HG03060 (cell line): ENCODE results near the gene SLC25A25.
"Not testable (repeated sequence)": the region's sequence is repeated elsewhere in the genome, so short reads cannot be mapped to it uniquely, and the experiment has no call there.

Experiments used
- ATAC-seq: cut with Tn5 transposase; IDR thresholded peaks from one replicate; pipeline ENCODE4 v1.9.1; 2021; ENCODE audit warnings: low read depth, moderate number of reproducible peaks; ENCODE audit not compliant: unreplicated experiment

SLC25A25 gene

DNA sequence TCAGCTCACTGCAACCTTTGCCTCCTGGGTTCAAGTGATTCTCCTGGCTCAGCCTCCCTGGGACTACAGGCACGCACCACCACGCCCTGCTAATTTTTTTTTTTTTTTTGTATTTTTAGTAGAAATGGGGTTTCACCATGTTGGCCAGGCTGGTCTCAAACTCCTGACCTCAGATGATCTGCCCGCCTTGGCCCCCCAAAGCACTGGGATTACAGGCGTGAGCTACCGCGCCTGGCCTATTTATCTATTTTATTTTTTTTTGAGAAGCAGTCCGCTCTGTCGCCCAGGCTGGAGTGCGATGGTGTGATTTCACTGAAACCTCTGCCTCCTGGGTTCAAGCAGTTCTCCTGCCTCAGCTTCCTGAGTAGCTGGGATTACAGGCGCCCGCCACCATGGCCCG lies 3.4 kb downstream of the SLC25A25 start:
- not testable (repeated sequence) for ATAC-seq

DNA sequence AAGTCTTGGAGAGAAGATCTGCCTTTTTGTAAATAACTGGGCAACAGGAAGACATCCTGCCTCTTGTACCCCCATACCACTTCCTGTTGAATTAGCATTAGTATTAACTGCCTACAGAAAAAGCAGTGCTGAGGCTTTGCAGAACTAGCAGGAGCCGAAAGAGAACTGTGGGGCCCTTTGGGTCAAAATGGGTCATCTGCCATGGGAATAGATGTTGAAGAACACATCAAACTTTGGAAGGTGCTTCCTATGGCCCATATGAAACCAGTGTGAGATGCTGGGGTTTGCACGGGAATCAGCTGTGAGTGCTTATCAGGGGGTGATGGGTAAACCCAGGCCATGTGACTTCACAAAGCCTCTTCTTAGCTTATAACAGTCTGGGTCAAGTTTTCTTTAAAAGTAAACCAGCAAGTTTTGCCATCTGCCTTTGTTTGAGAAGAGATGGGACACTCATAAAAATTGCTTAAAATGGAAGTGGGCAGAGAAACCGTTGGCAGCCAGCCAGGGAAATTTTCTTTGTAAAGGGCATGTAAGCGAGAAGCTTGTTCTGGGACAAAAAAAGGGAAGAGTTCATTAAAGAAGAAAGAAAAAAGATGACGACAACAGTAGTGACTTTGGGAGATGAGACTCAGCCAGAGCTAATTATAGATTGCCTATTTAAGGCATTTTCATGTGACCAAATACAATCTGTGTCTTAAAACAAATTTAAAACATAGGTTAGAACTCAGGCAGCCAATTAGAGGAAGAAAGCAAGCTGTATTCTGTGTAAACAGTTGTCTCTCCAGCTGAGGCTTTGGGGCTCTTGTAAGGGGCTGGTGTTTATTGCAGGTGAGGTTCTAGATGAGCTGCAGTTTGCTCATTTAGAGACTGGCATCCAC lies 4.4 kb downstream of the SLC25A25 start:
- ATAC-seq, result no peak

DNA sequence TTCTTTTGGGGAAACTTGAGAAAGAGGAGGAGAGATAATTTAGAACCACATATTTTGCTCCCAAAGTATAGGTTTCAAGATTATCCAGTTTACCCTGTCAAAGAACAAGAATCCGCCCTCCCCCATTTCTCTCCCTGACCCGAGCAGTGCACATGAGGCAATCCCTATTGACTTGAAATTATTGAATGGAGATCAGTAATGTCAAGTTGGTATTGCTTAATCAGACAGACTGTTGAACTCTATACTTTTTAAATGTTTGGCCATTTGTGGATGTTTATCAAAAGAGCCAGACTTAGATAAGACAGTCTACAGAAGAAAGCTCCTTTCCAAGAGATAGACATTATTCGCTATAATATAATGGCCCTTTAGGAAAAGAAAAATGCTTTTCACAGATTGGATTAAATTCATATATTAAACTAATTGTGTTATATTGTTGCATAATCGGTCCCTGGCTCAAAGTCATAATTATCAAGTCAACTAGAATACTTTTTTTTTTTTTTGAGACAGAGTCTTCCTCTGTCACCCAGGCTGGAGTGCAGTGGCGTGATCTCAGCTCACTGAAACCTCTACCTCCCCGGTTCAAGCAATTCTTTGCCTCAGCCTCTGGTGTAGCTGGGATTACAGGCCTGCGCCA lies 5.3 kb downstream of the SLC25A25 start:
- no peak for ATAC-seq

DNA sequence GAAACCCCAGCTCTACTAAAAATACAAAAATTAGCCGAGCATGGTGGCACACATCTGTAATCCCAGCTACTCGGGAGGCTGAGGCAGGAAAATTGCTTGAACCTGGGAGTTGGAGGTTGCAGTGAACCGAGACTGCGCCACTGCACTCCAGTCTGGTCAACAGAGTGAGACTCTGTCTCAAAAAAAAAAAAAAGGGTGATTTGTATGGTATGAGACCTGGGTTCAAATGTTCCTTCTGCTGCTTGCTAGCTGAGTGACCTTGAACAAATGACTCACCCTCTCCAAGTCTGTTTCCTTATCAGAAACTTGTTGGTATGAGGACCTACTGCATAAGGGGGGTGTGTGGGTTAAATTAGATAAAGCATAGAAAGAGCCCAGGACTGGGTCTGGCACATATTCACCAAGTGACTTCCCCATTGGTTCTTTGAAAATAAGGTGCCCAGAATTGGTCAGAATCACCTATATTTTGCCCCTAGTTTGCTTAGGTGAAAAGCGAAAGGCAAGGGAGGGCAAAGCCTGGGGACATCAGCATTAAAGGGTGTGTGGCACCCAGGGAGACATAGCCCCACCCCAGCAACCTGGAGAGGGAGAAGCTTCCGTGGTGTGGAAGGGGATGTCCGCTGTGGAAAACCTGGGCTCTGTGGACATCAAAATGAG lies 9.9 kb downstream of the SLC25A25 start:
- no peak for ATAC-seq

DNA sequence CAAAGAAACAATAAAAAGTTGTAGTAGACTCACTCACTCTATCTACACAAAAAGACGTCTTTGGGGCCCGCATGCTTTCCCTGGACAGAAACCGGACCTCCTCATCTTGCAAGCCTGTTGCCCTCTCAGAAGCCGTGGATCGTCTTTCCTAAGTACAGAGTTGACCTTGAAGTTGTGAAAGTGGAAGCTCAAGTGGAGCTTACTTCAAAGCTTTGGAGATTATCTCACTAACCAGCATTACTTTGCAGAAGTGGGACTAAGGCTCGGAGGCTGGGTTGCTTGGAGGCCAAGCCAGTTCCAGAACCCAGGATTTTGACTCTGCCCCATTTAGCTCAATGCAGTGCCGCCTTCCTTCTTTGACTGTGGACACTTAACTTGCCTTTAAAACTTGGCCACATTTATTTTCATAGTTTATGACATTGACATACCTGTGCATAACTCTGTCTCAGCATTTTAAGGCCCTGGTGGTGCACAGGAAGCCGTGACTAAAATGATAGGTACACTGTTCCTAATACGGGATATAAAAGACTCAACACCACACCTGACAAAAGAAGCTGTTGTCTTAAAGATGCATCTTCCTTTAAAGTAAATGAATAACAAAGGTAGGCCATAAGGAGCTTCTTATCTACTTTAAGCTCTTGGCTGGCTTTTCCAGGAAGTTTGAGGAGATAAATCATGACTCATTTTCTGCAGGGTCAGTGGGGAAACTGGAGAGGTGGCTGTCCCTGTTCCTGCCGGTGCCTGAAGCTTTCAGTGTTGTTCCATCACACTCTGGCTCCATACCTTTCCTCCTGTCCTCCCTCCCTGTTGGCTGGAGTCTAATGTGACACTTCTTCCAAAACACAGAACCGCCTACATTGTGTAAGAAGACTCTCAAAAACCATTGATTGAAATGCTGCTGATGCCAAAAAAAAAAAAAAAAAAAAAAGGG lies 10.7 kb downstream of the SLC25A25 start:
- no peak for ATAC-seq

DNA sequence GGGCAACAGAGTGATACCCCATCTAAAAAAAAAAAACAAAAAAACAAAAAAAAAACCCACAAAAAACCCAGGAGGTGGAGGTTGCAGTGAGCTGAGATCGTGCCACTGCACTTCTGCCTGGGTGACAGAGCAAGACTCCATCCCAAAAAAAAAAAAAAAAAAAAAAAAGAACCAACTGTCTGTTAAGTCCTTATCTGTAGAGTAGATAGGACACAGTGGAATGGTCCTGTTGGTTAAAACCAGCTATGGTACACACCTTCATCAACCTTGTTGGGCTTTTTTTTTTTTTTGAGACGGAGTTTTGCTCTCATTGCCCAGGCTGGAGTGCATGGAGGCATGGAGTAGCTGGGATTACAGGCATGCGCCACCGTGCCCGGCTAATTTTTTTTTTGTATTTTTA lies 12.2 kb downstream of the SLC25A25 start:
- no peak for ATAC-seq

DNA sequence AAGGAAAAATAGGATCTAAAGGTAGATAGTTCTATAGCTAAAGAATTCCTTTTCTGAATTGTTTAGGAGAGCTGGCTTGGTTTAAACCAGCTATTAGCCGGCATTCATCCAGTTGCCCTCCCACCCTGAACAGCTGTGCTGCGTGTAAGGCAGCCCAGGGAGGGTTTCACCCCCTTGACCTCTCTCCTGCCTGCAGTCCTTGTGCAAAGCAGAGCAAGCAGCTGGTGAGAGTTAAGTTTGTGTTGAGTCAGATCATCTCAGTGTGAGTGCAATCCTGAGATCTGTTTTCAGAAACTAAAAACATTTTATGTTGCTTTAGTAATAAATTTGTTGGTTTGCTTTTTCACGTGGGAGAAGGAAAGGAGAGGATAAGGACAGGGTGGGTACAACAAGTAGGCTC lies 13.0 kb downstream of the SLC25A25 start:
- ATAC-seq, result no peak

DNA sequence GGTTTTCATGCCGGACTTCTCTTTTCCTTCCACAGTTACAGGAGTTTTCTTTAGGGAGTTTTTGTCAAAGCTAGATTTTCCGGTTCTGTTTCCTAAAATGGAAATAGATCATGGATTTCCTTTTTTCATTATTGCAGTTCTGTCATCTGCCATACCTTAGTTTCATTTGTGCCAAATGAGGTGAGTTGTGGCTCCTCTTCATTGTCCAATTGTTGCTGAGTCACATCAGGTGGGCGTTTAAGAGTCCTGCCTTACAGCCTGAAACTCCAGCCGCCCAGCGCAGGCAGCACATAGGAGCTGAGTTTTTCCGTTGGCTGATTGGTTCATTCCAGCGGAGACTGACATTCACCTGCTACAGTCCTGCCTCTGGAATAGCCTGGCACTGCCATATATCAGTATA lies 14.1 kb downstream of the SLC25A25 start:
- no peak for ATAC-seq

DNA sequence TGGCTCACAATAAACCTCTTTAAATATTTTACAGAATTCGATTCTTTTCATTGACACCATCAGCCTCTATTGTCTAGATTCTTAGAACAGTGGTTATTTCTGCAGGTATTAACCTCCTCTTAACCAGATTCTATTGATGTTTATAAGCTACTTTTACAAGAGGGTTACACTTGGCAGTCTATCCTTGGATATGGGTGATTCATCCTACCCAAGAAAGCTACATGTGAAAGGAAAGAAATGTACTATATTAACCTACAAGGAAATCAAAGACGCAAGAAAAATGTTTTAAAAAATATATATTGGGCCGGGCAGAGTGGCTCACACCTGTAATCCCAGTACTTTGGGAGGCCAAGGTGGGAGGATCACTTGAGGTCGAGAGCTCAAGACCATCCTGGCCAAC lies 16.7 kb downstream of the SLC25A25 start:
- ATAC-seq, result no peak

DNA sequence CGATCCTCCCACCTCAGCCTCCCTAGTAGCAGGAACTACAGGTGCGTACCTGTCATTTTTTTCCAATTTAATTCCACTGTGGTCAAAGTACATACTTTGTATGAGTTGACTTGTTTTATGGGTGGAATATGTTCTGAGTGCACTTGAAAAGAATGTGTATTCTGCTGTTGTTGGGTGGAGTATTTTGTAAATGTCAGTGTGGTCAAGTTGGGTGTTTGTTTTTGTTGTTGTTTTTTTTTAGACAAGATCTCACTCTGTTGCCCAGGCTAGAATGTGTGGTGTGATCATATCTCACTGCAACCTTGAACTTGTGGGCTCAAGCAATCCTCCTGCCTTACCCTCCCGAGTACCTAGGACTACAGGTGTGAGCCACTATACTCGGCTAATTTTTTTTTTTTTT lies 17.9 kb downstream of the SLC25A25 start:
- ATAC-seq, result no peak

DNA sequence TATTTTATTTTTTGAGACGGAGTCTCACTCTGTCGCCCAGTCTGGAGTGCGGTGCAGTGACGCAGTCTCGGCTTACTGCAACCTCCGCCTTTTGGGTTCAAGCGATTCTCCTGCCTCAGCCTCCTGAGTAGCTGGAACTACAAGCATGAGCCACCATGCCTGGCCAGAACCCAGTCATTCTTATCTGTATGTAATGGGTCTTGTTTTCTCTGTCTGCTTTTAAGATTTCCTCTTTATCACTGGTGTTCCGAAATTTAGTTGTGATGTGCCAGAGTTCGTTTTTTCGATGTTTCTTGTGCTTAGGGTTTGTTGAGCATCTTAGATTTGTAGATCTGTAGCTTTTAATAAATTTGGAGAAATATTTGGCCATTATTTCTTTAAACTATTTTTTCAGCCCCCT lies 19.2 kb downstream of the SLC25A25 start:
- no peak for ATAC-seq

DNA sequence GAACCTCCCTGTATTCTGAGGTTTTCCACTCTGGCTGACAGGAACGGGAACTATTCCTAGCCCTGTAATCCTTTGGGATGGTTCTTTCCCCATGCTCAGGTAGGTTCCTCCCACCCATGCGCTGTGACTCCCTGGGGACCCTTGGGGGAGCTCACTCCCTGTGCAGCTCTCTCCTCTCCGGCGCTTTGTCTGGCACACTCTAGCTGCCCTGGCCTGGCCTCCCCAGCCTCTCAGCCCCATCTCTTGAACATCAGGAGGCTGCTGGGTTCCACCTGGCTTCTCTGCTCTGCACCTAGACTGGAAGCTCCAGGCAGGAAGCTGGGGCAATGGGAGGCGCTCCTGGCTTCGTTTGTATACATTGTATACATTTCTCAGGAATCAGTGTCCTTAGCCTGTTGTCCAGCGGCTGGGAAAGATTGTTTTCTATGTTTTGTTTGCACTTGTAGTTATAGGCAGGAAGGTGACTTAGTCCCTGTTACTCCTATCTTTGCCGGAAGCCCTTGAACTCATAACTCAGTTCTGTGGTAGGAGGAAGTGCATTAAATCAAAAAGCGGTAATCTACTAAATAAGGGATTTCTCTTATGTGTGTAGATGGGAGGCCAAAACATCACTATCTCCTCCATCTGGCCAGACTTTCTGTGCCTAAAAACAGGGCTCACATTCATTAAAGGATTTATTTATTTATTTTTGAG lies 20.4 kb downstream of the SLC25A25 start:
- ATAC-seq, result no peak

DNA sequence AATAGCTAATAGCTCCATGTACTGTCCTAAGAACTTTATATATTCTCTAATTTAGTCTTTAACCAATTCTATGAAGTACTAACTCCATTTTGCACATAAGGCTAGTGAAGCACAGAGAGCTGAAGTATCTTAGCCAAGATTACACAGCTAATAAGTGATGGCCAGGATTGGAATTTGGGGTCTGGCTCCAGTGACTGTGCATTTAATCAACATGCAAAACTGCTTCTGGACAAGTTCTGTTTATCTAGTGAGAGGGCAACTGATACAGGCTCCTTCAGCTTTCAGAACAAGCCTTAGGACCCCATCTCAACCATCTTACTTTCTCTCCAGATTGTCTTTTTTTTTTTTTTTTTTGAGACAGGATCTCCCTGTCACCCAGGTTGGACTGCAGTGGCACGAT lies 21.3 kb downstream of the SLC25A25 start:
- no peak for ATAC-seq

DNA sequence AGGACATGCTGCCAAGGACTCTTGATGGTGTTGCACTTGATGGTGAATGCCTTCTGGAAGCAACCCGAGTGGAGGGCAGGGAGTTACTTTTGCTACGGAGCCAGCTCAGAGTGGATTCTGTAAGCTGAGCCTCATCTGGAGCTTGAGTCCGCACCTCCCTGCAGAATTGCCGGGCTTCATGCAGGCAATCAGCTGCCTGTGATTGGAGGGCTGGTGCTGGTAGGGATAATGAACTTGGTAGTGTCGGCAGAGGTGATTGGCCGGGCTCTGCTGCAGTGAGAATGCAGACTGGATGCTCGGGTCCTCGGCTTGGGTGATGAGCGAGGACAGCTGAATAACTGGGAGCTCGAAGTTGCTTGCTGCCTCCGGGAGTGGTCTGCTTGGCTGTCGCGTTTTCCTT lies 23.1 kb downstream of the SLC25A25 start:
- no peak for ATAC-seq

DNA sequence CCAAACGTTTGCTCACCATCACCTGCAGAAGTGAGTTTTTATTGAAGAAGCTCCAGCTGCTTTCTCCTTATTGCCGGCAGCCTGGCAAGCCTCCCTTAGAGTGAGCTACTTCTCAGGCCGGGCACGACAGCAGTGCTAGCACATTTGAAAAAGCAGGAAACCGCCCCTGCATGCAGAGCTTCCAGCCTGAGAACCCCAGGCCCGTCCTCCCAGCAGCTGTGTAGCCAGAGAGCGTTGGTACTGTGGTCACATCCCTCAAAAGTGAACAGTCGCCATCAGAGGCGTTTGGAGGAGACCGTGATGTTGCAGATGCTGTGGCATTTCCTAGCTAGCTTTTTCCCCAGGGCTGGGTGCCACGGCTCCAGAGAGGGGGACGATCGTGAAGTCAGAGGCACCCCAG lies 23.5 kb downstream of the SLC25A25 start:
- ATAC-seq, result no peak

DNA sequence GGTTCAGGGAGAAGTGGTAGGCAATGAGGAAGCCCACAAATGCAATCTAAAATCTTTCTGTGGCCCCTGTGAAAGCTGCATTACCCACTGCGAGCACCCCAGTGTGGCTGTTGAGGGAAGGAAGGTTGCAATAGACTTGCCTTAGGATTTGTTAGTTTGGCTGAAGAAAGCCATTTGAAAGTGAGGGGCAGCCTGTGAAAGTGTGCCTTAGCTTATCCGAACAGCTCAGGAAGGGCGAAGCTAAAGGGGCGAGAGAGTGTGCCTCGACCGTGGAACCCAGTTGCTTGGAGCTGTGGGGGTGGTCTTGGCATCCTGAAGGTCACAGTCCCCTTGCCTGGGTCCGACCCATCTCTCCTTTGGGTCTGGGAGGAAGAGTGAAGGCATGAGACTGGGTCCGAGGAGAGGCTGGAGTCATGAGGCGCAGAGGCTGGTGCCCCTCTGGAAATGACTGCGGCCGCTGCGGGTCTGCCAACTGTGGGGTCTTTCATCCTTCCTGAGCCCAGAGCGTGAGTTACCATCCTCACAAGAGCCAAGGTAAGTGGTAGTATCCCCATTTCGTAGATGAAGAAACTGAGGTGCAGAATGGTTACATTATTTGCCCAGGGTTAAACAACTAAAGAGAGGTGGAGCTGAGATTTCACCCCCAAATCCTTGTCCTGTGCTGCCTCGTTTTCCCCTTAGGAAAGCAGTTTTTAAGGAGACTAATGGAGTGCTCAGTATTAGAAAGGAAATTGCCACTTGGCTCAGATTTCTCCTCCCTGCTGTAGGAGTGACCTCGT lies 24.4 kb downstream of the SLC25A25 start:
- ATAC-seq, result no peak

DNA sequence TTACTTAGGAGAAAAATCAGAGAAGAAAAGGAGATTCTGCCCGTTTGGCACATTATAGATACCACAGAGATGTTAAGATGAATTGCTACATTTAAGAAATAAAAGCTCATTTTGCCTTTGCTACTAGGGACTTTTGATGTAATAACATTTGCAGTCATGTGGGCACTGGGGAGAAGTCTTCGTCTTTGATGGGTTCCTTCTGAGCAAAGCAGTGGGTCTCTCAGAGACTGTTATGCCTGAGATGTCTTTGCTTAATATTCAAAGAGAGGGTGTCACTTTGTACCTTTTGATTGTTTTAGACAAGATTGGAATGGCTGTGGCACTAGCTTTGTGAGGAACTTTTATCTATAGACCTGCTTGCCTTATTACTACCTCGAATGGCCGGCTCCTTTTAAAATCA lies 25.0 kb downstream of the SLC25A25 start:
- ATAC-seq, result no peak

DNA sequence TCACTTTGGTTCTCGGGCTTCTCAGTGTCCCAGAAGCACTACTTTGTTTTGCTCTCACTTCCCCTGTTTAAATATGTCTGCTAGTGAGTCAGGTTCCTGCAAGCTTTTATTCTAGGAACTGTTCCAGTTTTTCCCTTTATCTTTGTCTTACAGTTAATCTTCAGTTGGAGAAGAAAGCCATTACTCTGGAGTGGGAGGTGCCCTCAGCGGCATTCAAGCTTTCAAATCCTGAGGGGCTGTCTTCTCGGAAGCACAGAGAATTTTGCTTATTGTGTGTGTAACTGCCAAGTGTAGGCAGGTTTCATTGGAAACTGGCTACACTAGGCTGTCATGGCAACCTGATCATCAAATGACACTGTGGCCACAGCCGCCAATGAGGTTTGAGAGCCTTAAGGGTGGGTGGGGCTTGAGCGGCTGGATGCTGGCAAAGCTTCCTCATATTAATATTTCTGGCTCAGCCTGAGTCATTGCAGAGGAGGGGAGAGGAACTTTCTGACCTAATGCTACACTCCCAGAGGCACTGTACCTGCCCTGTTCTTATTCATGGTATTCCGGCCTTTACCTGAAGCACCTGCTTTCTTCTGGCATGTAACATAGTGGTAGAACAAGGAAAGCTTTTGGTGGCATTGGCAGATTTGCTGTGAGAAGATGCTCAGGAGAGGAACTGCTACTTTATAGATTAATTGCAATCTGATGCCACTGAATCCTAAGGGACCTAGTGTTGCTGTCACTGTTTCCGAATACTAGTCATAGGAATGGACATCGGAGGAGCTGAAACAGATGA lies 26.3 kb downstream of the SLC25A25 start:
- peak; percentile 77 for ATAC-seq
